ENCODE measurements around the gene GDPD1.

GDPD1 gene

DNA sequence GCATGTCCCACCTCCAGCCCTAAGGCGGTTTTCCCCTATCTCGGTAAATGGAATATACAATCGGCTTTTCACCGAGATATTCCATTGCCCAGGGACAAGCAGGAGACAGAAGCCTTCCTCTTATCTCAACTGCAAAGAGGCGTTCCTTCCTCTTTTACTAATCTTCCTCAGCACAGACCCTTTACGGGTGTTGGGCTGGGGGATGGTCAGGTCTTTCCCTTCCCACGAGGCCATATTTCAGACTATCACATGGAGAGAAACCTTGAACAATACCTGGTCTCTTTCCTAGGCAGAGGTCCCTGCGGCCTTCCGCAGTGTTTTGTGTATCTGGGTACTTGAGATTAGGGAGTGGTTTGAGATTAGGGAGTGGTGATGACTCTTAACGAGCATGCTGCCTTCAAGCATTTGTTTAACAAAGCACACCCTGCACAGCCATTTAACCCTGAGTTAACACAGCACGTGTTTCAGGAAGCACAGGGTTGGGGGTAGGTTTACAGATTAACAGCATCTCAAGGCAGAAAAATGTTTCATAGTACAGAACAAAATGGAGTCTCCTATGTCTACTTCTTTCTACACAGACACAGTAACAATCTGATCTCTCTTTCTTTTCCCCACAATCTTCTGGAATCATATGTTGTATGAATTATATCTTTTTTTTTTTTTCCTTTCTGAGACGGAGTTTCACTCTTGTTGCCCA is 70.1 kb downstream of the GDPD1 start (continued):
- TF ChIP-seq OSR2 (tag by site-specific recombination; IDR thresholded peaks at IDR 0.05) (peak; percentile 88), GLIS1 (tag by site-specific recombination; IDR thresholded peaks at IDR 0.05) (peak; percentile 49), YY1 (tag by site-specific recombination; IDR thresholded peaks at IDR 0.05) (peak; percentile 56; the same call in 1 of the 2 replicates), ZEB2 (tag by site-specific recombination; IDR thresholded peaks at IDR 0.05) (peak; percentile 24; the same call in 1 of the 2 replicates), ZXDB (tag by site-specific recombination; IDR thresholded peaks at IDR 0.05) (peak; percentile 89), OVOL3 (tag by site-specific recombination; IDR thresholded peaks at IDR 0.05) (0 out of 2 replicates have a peak, but pooled peaks have one; percentile 38), ZNF843 (tag by site-specific recombination; IDR thresholded peaks at IDR 0.05) (0 out of 2 replicates have a peak, but pooled peaks have one; percentile 12), ZBTB17 (tag by site-specific recombination; IDR thresholded peaks at IDR 0.05) (peak; percentile 48), SP7 (tag by site-specific recombination; IDR thresholded peaks at IDR 0.05) (peak; percentile 71), KLF10 (tag by site-specific recombination; IDR thresholded peaks at IDR 0.05) (peak; percentile 18; the same call in 1 of the 2 replicates), ZBTB48 (tag by site-specific recombination; IDR thresholded peaks at IDR 0.05) (peak; percentile 64; the same call in 1 of the 2 replicates), ZBTB20 (tag by site-specific recombination; IDR thresholded peaks at IDR 0.05) (peak; percentile 81), KLF1 (tag by site-specific recombination; IDR thresholded peaks at IDR 0.05) (peak; percentile 98), MYNN (tag by site-specific recombination; IDR thresholded peaks at IDR 0.05; ENCODE audit: borderline replicate concordance) (0 out of 2 replicates have a peak, but pooled peaks have one; percentile 16)
- TF ChIP-seq, protein P1, sequence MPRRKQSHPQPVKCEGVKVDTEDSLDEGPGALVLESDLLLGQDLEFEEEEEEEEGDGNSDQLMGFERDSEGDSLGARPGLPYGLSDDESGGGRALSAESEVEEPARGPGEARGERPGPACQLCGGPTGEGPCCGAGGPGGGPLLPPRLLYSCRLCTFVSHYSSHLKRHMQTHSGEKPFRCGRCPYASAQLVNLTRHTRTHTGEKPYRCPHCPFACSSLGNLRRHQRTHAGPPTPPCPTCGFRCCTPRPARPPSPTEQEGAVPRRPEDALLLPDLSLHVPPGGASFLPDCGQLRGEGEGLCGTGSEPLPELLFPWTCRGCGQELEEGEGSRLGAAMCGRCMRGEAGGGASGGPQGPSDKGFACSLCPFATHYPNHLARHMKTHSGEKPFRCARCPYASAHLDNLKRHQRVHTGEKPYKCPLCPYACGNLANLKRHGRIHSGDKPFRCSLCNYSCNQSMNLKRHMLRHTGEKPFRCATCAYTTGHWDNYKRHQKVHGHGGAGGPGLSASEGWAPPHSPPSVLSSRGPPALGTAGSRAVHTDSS (tag by site-specific recombination; IDR thresholded peaks at IDR 0.05), result 0 out of 2 replicates have a peak, but pooled peaks have one; percentile 34
- TF ChIP-seq, protein P2, sequence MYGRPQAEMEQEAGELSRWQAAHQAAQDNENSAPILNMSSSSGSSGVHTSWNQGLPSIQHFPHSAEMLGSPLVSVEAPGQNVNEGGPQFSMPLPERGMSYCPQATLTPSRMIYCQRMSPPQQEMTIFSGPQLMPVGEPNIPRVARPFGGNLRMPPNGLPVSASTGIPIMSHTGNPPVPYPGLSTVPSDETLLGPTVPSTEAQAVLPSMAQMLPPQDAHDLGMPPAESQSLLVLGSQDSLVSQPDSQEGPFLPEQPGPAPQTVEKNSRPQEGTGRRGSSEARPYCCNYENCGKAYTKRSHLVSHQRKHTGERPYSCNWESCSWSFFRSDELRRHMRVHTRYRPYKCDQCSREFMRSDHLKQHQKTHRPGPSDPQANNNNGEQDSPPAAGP (tag by site-specific recombination; IDR thresholded peaks at IDR 0.05), result peak; percentile 97
- TF ChIP-seq, protein P3, sequence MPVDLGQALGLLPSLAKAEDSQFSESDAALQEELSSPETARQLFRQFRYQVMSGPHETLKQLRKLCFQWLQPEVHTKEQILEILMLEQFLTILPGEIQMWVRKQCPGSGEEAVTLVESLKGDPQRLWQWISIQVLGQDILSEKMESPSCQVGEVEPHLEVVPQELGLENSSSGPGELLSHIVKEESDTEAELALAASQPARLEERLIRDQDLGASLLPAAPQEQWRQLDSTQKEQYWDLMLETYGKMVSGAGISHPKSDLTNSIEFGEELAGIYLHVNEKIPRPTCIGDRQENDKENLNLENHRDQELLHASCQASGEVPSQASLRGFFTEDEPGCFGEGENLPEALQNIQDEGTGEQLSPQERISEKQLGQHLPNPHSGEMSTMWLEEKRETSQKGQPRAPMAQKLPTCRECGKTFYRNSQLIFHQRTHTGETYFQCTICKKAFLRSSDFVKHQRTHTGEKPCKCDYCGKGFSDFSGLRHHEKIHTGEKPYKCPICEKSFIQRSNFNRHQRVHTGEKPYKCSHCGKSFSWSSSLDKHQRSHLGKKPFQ (tag by site-specific recombination; IDR thresholded peaks at IDR 0.05), result peak; percentile 49; the same call in 1 of the 2 replicates
- TF ChIP-seq, protein P4, sequence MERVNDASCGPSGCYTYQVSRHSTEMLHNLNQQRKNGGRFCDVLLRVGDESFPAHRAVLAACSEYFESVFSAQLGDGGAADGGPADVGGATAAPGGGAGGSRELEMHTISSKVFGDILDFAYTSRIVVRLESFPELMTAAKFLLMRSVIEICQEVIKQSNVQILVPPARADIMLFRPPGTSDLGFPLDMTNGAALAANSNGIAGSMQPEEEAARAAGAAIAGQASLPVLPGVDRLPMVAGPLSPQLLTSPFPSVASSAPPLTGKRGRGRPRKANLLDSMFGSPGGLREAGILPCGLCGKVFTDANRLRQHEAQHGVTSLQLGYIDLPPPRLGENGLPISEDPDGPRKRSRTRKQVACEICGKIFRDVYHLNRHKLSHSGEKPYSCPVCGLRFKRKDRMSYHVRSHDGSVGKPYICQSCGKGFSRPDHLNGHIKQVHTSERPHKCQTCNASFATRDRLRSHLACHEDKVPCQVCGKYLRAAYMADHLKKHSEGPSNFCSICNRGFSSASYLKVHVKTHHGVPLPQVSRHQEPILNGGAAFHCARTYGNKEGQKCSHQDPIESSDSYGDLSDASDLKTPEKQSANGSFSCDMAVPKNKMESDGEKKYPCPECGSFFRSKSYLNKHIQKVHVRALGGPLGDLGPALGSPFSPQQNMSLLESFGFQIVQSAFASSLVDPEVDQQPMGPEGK (tag by site-specific recombination; IDR thresholded peaks at IDR 0.05), result 0 out of 2 replicates have a peak, but pooled peaks have one; percentile 28
- TF ChIP-seq, protein P5, sequence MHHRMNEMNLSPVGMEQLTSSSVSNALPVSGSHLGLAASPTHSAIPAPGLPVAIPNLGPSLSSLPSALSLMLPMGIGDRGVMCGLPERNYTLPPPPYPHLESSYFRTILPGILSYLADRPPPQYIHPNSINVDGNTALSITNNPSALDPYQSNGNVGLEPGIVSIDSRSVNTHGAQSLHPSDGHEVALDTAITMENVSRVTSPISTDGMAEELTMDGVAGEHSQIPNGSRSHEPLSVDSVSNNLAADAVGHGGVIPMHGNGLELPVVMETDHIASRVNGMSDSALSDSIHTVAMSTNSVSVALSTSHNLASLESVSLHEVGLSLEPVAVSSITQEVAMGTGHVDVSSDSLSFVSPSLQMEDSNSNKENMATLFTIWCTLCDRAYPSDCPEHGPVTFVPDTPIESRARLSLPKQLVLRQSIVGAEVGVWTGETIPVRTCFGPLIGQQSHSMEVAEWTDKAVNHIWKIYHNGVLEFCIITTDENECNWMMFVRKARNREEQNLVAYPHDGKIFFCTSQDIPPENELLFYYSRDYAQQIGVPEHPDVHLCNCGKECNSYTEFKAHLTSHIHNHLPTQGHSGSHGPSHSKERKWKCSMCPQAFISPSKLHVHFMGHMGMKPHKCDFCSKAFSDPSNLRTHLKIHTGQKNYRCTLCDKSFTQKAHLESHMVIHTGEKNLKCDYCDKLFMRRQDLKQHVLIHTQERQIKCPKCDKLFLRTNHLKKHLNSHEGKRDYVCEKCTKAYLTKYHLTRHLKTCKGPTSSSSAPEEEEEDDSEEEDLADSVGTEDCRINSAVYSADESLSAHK (tag by site-specific recombination; IDR thresholded peaks at IDR 0.05), result 0 out of 2 replicates have a peak, but pooled peaks have one; percentile 23
